GM23338 (cell line): ENCODE measurements around the gene NCR2. TPM values are rescaled to one million over a fixed set of nuclear protein-coding genes. Genes with fewer than 3 reads are reported as not detected.

Experiments used
- ATAC-seq: fragments of 200-7000 bp; cut with Tn5 transposase; 3 replicates; pipeline ENCODE4 v1.9.1; 2020
- DNase-seq: peaks from one replicate; pipeline ENCODE4 v3.0.0-alpha.2; 2015; ENCODE audit warnings: low spot score
- H2AFZ ChIP-seq: fragments of 200-600 bp; sonication (generic); 2 replicates; pipeline ENCODE4 v1.8.0; 2016; ENCODE audit warnings: antibody characterized with exemption, mild to moderate bottlenecking, moderate library complexity
- H3F3A ChIP-seq: fragments of 200-600 bp; sonication (generic); replicated peaks from 2 replicates; pipeline ENCODE4 v1.8.0; 2017; ENCODE audit warnings: antibody characterized with exemption, mixed run types, low read depth
- H3K27ac ChIP-seq: fragments of 200-600 bp; sonication (generic); 2 replicates; pipeline ENCODE4 v1.6.1; 2016; ENCODE audit warnings: low read depth
- H3K27me3 ChIP-seq: fragments of 200-600 bp; sonication (generic); 2 replicates; pipeline ENCODE4 v1.8.0; 2016; ENCODE audit warnings: mild to moderate bottlenecking, mixed run types, moderate library complexity; ENCODE audit not compliant: insufficient read depth
- H3K36me3 ChIP-seq: fragments of 200-600 bp; sonication (generic); 2 replicates; pipeline ENCODE4 v1.8.0; 2016; ENCODE audit warnings: mild to moderate bottlenecking; ENCODE audit not compliant: insufficient read depth
- H3K4me1 ChIP-seq: fragments of 200-600 bp; sonication (generic); 2 replicates; pipeline ENCODE4 v1.8.0; 2016; ENCODE audit warnings: mild to moderate bottlenecking, moderate library complexity; ENCODE audit not compliant: insufficient read depth
- H3K4me2 ChIP-seq: fragments of 200-600 bp; sonication (generic); 2 replicates; pipeline ENCODE4 v1.7.1; 2017; ENCODE audit warnings: mixed run types
- H3K4me3 ChIP-seq: fragments of 200-600 bp; sonication (generic); 2 replicates; pipeline ENCODE4 v1.6.1; 2016; ENCODE audit warnings: mixed run types
- H3K79me2 ChIP-seq: fragments of 200-600 bp; sonication (generic); replicated peaks from 2 replicates; pipeline ENCODE4 v1.8.0; 2017; ENCODE audit warnings: mild to moderate bottlenecking; ENCODE audit not compliant: insufficient read depth
- H3K9me2 ChIP-seq: fragments of 200-600 bp; sonication (generic); 2 replicates; pipeline ENCODE4 v1.8.0; 2017; ENCODE audit not compliant: insufficient read depth
- H4K20me1 ChIP-seq: fragments of 200-600 bp; sonication (generic); replicated peaks from 2 replicates; pipeline ENCODE4 v1.8.0; 2017; ENCODE audit warnings: mild to moderate bottlenecking; ENCODE audit not compliant: insufficient read depth
- H3K27ac Mint-ChIP-seq: 2 replicates; pipeline ENCODE4 v1.8.0; 2020; ENCODE audit warnings: inconsistent platforms, mild to moderate bottlenecking, moderate library complexity, mixed read lengths
- H3K27me3 Mint-ChIP-seq: 3 replicates; pipeline ENCODE4 v1.8.0; 2022; ENCODE audit warnings: low read depth, mild to moderate bottlenecking, moderate library complexity, mixed read lengths, inconsistent platforms; ENCODE audit not compliant: insufficient read depth, poor library complexity
- H3K36me3 Mint-ChIP-seq: 3 replicates; pipeline ENCODE4 v1.8.0; 2021; ENCODE audit warnings: low read depth, mild to moderate bottlenecking, inconsistent platforms, moderate library complexity, mixed read lengths
- H3K4me1 Mint-ChIP-seq: 3 replicates; pipeline ENCODE4 v1.8.0; 2020; ENCODE audit warnings: mild to moderate bottlenecking, inconsistent platforms, mixed read lengths
- H3K4me3 Mint-ChIP-seq: 3 replicates; pipeline ENCODE4 v1.8.0; 2021; ENCODE audit warnings: moderate library complexity, mild to moderate bottlenecking, inconsistent platforms, mixed read lengths
- H3K9me3 Mint-ChIP-seq: 3 replicates; pipeline ENCODE4 v1.8.0; 2020; ENCODE audit warnings: moderate library complexity, mild to moderate bottlenecking, inconsistent platforms, mixed read lengths
- CREB1 ChIP-seq: fragments of 250-450 bp; sonication (Bioruptor Pico); IDR thresholded peaks from 2 replicates; pipeline ENCODE4 v1.5.0; 2020; ENCODE audit warnings: low read depth, mild to moderate bottlenecking, moderate library complexity
- CTCF ChIP-seq, 2 experiments: fragments of 200-600 bp in 1 of 2; sonication (generic) in 1 of 2; conservative IDR thresholded peaks; 2 replicates each; pipeline versions ENCODE4 v1.5.1 to v1.6.1; 2016 to 2017; ENCODE audit warnings: antibody characterized with exemption in 2 of 2, low read depth in 2 of 2, mild to moderate bottlenecking in 2 of 2, moderate library complexity in 1 of 2
- ETS1 ChIP-seq: IDR thresholded peaks from 2 replicates; pipeline ENCODE4 v1.6.1; 2016; ENCODE audit warnings: antibody characterized with exemption
- ZNF331 ChIP-seq: fragments of 250-450 bp; sonication (Bioruptor Pico); IDR thresholded peaks from 2 replicates; pipeline ENCODE4 v1.5.0; 2020; ENCODE audit warnings: low read depth, mild to moderate bottlenecking, moderate library complexity
- polyA plus RNA-seq: library from polyadenylated mRNA; unstranded; fragments of >200 nt; fragmentation: Nextera tagmentation; extraction: Ambion mirVana; gene quantifications from 2 replicates; pipeline ENCODE4 v1.2.1, GENCODE V29; 2016
- total RNA-seq: library from RNA; depleted of rRNA; stranded (reverse); fragments of >200 nt; shearing (Covaris generic); gene quantifications from 2 replicates; pipeline ENCODE4 v1.2.3, GENCODE V29; 2014
- TF ChIP-seq, protein P1 (sequence below): fragments of 250-450 bp; sonication (Bioruptor Pico); IDR thresholded peaks from 2 replicates; pipeline ENCODE4 v1.5.0; 2020; ENCODE audit warnings: mild to moderate bottlenecking, moderate library complexity

Gene NCR2
- total and polyA plus RNA-seq, 2 experiments from 2014 or later = not detected

- TF ChIP-seq CTCF (conservative IDR thresholded peaks at IDR 0.05; ENCODE audit: low read depth in 2 of 2) = no peak
These were observed 3.8 kb upstream of the NCR2 start (continued) for GRCh38 chr6:41331401-41332150.

- no peaks in the 10 kb centered on the region for H3K79me2 ChIP-seq
- no peak overlapping the region for H3K4me3 ChIP-seq
- H3F3A ChIP-seq = no peaks in the 10 kb centered on the region
- Mint-ChIP-seq H3K36me3 (no peaks in the 10 kb centered on the region), H3K27ac (no peak overlapping the region), H3K27me3 (peaks cover 21% of the 10 kb centered on the region), H3K9me3 (no peaks in the 10 kb centered on the region; the same call in 2 of the 3 replicates), H3K4me1 (peaks cover 8% of the 10 kb centered on the region), H3K4me3 (no peak overlapping the region)
- no peaks in the 10 kb centered on the region for H3K27me3 ChIP-seq
- no peaks in the 10 kb centered on the region for H3K4me1 ChIP-seq
- H3K4me2 ChIP-seq = no peak overlapping the region
- TF ChIP-seq ZNF331 (CRISPR knock-in tag) (no peak), CREB1 (no peak), CTCF (conservative IDR thresholded peaks at IDR 0.05; ENCODE audit: low read depth in 2 of 2) (no peak), ETS1 (no peak)
- TF ChIP-seq, protein P1, sequence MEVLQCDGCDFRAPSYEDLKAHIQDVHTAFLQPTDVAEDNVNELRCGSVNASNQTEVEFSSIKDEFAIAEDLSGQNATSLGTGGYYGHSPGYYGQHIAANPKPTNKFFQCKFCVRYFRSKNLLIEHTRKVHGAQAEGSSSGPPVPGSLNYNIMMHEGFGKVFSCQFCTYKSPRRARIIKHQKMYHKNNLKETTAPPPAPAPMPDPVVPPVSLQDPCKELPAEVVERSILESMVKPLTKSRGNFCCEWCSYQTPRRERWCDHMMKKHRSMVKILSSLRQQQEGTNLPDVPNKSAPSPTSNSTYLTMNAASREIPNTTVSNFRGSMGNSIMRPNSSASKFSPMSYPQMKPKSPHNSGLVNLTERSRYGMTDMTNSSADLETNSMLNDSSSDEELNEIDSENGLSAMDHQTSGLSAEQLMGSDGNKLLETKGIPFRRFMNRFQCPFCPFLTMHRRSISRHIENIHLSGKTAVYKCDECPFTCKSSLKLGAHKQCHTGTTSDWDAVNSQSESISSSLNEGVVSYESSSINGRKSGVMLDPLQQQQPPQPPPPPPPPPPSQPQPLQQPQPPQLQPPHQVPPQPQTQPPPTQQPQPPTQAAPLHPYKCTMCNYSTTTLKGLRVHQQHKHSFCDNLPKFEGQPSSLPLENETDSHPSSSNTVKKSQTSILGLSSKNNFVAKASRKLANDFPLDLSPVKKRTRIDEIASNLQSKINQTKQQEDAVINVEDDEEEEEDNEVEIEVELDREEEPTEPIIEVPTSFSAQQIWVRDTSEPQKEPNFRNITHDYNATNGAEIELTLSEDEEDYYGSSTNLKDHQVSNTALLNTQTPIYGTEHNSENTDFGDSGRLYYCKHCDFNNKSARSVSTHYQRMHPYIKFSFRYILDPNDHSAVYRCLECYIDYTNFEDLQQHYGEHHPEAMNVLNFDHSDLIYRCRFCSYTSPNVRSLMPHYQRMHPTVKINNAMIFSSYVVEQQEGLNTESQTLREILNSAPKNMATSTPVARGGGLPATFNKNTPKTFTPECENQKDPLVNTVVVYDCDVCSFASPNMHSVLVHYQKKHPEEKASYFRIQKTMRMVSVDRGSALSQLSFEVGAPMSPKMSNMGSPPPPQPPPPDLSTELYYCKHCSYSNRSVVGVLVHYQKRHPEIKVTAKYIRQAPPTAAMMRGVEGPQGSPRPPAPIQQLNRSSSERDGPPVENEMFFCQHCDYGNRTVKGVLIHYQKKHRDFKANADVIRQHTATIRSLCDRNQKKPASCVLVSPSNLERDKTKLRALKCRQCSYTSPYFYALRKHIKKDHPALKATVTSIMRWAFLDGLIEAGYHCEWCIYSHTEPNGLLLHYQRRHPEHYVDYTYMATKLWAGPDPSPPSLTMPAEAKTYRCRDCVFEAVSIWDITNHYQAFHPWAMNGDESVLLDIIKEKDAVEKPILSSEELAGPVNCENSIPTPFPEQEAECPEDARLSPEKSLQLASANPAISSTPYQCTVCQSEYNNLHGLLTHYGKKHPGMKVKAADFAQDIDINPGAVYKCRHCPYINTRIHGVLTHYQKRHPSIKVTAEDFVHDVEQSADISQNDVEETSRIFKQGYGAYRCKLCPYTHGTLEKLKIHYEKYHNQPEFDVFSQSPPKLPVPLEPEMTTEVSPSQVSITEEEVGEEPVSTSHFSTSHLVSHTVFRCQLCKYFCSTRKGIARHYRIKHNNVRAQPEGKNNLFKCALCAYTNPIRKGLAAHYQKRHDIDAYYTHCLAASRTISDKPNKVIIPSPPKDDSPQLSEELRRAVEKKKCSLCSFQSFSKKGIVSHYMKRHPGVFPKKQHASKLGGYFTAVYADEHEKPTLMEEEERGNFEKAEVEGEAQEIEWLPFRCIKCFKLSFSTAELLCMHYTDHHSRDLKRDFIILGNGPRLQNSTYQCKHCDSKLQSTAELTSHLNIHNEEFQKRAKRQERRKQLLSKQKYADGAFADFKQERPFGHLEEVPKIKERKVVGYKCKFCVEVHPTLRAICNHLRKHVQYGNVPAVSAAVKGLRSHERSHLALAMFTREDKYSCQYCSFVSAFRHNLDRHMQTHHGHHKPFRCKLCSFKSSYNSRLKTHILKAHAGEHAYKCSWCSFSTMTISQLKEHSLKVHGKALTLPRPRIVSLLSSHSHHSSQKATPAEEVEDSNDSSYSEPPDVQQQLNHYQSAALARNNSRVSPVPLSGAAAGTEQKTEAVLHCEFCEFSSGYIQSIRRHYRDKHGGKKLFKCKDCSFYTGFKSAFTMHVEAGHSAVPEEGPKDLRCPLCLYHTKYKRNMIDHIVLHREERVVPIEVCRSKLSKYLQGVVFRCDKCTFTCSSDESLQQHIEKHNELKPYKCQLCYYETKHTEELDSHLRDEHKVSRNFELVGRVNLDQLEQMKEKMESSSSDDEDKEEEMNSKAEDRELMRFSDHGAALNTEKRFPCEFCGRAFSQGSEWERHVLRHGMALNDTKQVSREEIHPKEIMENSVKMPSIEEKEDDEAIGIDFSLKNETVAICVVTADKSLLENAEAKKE (CRISPR knock-in tag) = no peak
- no peak overlapping the region; the same call in 1 of the 2 replicates for H2AFZ ChIP-seq
- no peak overlapping the region for H3K27ac ChIP-seq
- no peaks in the 10 kb centered on the region for H3K36me3 ChIP-seq
- ATAC-seq (no peak), DNase-seq (no peak)
- no peaks in the 10 kb centered on the region for H3K9me2 ChIP-seq
- H4K20me1 ChIP-seq = no peaks in the 10 kb centered on the region
These were observed 3.2 kb upstream of the NCR2 start for GRCh38 chr6:41332241-41332640.
